NCI-H1694 treated with DMSO at 0.1 percent for 48 hours (cell line): ENCODE measurements around the gene QRFP.

ENCODE experiments used
- DNase-seq: peaks from one replicate; lab custom pipeline; 2025; lab: John Stamatoyannopoulos, UW

Gene QRFP

GRCh38 chr9:130896233-130897014 is at the start of gene QRFP:
QRFP (minus strand) TSS chr9:130896812; CDS start chr9:130893838, 2,974 bp downstream.
- DNase-seq = no peak

GRCh38 chr9:130945173-130945572 is 48.6 kb upstream of the QRFP start:
- DNase-seq = no peak

- no peak for DNase-seq
Observed at GRCh38 chr9:130944510-130945058, 48.0 kb upstream of the QRFP start.

GRCh38 chr9:130943777-130944176 is 47.2 kb upstream of the QRFP start:
- DNase-seq = no peak

GRCh38 chr9:130943221-130943620 is 46.6 kb upstream of the QRFP start:
- no peak for DNase-seq

GRCh38 chr9:130942679-130943078 is 46.1 kb upstream of the QRFP start:
- DNase-seq = no peak

- no peak for DNase-seq
Observed at GRCh38 chr9:130942084-130942483, 45.5 kb upstream of the QRFP start.

- no peak for DNase-seq
Observed at GRCh38 chr9:130940693-130941576, 44.3 kb upstream of the QRFP start.

- DNase-seq = no peak
Observed at GRCh38 chr9:130940027-130940549, 43.5 kb upstream of the QRFP start.

GRCh38 chr9:130939405-130940026 is 42.9 kb upstream of the QRFP start:
- no peak for DNase-seq

GRCh38 chr9:130938652-130939404 is 42.2 kb upstream of the QRFP start, which contains the start of gene FIBCD1:
FIBCD1 (minus strand) TSS chr9:130939247; CDS start chr9:130938607, 640 bp downstream.
- no peak for DNase-seq

- no peak for DNase-seq
Observed at GRCh38 chr9:130938184-130938651, 41.6 kb upstream of the QRFP start.

- DNase-seq = no peak
Observed at GRCh38 chr9:130937146-130938076, 40.8 kb upstream of the QRFP start.

GRCh38 chr9:130936285-130937117 is 39.9 kb upstream of the QRFP start:
- peak; percentile 30 for DNase-seq

GRCh38 chr9:130935648-130936271 is 39.1 kb upstream of the QRFP start:
- no peak for DNase-seq

GRCh38 chr9:130934702-130935647 is 38.4 kb upstream of the QRFP start:
- no peak for DNase-seq

GRCh38 chr9:130934246-130934645 is 37.6 kb upstream of the QRFP start:
- DNase-seq = no peak
